HG03378 (cell line): ENCODE measurements around the gene CABP4.
"Not testable (repeated sequence)": the region's sequence is repeated elsewhere in the genome, so short reads cannot be mapped to it uniquely, and the experiment has no call there.

Source experiments
- ATAC-seq: cut with Tn5 transposase; IDR thresholded peaks from one replicate; pipeline ENCODE4 v1.9.1; 2021; ENCODE audit warnings: mild to moderate bottlenecking, moderate library complexity; ENCODE audit not compliant: unreplicated experiment

Gene CABP4

DNA sequence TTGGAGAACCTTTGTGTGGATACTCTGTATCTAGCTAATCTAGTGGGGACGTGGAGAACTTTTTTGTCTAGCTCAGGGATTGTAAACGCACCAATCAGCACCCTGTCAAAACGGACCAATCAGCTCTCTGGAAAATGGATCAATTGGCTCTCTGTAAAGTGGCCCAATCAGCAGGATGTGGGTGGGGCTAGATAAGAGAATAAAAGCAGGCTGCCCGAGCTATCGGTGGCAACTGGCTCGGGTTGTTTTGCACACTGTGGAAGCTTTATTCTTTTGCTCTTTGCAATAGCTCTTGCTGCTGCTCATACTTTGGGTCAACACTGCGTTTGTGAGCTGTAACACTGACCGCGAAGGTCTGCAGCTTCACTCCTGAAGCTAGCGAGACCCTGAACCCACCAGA is 21.5 kb downstream of the CABP4 start:
- ATAC-seq = not testable (repeated sequence)

DNA sequence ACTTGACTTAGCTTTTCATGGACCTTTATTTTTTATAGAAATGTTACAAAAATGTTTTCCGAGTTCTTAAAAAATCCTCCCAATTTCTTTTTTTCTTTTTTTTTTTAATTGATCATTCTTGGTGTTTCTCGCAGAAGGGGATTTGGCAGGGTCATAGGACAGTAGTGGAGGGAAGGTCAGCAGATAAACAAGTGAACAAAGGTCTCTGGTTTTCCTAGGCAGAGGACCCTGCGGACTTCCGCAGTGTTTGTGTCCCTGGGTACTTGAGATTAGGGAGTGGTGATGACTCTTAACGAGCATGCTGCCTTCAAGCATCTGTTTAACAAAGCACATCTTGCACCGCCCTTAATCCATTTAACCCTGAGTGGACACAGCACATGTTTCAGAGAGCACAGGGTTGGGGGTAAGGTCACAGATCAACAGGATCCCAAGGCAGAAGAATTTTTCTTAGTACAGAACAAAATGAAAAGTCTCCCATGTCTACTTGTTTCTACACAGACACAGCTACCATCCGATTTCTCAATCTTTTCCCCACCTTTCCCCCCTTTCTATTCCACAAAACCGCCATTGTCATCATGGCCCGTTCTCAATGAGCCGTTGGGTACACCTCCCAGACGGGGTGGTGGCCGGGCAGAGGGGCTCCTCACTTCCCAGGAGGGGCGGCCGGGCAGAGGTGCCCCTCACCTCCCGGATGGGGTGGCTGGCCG is 22.3 kb downstream of the CABP4 start:
- not testable (repeated sequence) for ATAC-seq

- ATAC-seq = no peak
These were observed 27.2 kb downstream of the CABP4 start for GRCh38 chr11:67482275-67482826.

DNA sequence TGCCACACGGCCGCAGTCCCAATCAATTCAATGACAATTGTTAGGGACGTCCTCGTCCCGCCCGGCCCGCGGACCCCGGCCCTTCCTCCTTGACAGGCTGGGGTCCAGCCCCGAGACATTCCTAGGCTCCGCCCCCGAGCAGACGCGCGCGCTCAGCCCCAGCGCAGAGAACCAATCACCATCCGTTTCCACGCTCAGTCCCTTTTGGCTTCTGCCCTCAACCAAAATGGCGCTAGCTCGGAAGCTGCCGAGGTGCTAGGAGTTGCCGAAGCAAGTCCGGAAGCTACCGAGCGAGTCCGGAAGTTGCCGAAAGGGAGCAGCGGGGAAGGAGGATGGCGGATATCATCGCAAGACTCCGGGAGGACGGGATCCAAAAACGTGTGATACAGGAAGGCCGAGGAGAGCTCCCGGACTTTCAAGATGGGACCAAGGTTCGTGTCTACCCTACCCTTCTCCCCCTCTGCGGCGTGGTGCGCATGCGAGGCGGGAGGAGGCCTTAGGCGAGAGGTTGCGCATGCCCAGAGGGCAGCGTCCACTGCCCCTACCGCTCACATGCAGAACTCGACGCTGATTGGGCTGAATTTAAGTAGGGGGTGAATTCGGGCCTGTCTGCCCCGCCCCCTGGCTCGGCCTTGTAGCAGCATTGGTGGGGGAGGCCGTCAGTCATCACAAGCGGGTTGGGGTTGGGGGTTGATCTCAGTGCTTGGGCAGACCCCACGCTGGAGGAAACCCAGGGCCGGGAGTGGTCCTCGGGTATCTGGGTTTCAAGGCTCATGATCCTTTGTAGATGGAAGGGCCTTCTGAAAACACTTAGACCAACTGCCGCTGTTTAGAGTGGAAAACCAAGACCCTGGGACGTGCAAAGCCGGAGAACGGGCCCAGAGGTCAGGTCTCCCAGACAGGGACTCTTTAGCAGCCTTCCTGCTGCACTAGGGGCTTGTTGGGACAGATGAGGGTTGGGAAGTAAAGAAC is 28.0 kb downstream of the CABP4 start, which contains the start of gene AIP:
AIP (plus strand) TSS at position 200 of the 972 bp plus-strand sequence; CDS start at position 333, 133 bp downstream.
- peak; percentile 53 for ATAC-seq

- ATAC-seq = no peak
These were observed 28.9 kb downstream of the CABP4 start for GRCh38 chr11:67483831-67484665.

GRCh38 chr11:67484847-67485311 is 29.7 kb downstream of the CABP4 start:
- ATAC-seq = no peak

GRCh38 chr11:67485873-67486361 is 30.8 kb downstream of the CABP4 start:
- not testable (repeated sequence) for ATAC-seq

DNA sequence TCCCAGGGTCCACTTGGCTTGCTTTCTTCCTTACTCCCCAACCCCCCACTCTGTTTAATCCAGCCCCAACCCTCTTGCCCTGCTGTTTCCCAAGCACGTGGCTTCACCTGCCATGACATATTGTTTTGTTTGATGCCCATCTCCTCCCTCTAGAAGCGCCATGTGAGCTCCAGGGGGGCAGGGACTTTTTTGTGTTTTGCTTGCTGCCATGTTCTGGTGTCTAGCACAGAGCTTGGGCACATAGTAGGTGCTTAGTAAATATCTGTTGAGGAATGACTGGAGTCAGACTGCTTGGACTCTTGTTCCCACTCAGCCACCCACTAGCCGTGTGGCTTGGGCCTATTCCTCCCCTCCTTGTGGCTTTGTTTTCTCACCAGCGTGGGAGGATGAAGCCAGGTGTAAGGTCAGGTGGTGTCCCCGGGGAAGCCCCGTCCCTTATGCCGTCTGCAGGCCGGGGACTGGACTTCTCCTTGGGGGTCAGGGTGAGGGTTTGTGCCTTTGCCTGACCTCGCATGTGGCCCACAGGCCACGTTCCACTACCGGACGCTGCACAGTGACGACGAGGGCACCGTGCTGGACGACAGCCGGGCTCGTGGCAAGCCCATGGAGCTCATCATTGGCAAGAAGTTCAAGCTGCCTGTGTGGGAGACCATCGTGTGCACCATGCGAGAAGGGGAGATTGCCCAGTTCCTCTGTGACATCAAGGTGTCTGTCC is 31.5 kb downstream of the CABP4 start:
- peak; percentile 23 for ATAC-seq

GRCh38 chr11:67489203-67489884 is 34.2 kb downstream of the CABP4 start:
- ATAC-seq = no peak

DNA sequence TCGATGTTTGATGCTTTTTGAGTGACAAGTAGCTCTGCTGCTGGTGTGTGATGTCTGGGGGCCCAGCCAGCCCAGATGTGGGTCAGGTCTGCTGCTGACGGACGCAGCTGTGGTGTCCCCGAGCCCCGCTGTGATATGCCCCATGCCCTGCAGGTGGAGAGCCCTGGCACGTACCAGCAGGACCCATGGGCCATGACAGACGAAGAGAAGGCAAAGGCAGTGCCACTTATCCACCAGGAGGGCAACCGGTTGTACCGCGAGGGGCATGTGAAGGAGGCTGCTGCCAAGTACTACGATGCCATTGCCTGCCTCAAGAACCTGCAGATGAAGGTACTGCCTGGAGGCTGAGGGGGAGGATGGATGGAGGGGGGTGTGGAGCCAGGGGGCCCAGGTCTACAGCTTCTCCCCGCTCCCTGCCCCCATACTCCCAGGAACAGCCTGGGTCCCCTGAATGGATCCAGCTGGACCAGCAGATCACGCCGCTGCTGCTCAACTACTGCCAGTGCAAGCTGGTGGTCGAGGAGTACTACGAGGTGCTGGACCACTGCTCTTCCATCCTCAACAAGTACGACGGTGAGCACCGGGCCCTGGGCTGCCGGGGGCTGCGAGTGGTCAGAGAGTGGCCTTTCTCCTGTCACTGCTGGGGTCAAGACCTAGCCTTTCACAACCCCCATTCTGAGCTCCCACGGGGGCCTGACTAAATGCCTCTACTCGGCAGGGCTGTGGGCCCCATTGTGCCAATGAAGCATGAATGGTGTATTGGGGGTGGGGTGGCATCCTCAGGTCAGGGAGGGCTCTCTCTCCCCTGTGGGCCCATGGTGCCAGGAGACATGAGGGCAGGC is 35.0 kb downstream of the CABP4 start:
- ATAC-seq = no peak

GRCh38 chr11:67490727-67491065 is 35.5 kb downstream of the CABP4 start:
- no peak for ATAC-seq

DNA sequence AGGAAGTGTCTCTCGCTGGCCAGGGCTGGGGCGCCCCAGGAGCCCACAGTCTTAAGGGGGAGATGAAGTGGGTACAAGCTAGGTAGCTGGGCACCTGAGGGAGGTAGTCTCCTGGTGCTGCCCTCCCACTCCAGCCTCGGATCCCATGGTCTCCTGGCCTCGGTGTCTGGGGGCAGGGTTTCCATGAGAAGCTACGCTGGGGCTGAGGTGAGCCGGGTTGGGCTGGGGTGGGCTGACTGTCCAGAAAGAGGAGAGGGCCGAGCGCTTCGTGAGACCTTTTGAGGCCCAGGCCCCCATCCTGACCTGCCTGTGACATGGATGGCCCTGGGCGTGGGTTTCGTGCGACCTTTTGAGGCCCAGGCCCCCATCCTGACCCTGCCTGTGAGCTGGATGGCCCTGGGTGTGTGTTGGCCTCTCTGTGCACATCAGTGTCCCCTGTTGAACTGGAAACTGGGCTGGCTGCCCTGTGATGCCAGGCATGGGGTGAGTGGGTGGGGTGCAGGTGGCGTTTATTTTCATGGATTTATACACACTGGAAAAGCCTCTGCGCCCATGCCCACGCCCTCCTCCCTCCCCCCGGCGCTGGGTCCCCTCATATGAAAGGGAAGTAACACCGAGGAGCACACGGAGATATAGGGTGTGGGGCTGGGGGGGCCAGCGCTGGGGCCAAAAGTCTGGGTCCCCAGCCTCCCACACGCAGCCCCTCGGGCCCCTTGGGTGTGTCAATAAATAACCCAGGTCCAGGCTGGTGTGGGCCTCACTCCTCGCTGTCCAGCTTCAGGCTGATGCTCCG is 36.3 kb downstream of the CABP4 start:
- no peak for ATAC-seq

DNA sequence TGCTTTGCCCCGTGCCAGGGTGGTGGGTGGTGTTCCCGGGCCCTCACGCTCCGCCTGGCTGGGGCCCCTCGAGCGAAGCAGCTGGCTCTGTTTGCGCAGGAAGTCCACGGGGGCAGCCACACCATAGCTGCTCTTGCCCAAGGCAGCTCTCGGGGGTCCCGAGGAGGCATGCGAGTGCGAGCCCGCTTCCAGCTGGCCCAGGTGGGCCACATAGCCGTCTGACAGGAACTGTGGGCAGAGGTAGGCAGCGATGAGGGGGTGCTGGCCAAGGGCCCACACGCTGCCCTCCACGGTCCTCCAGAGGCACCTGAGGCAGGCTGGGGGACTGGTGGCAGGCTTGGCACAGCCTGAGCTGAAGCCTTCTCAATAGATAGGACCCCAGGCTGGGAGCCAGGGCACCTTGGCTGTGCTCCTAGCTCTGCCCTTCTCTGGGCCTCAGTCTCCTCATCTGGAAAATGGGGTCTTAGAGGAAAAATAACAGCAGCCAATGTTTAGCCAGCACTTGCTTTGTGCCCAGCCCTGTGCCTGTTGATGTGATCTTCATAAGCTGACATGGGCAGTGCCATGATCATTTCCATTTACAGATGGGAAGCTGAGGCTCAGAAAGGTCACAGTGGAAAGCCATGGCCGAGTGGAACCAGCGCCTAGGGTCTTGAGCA is 37.0 kb downstream of the CABP4 start:
- ATAC-seq = no peak

DNA sequence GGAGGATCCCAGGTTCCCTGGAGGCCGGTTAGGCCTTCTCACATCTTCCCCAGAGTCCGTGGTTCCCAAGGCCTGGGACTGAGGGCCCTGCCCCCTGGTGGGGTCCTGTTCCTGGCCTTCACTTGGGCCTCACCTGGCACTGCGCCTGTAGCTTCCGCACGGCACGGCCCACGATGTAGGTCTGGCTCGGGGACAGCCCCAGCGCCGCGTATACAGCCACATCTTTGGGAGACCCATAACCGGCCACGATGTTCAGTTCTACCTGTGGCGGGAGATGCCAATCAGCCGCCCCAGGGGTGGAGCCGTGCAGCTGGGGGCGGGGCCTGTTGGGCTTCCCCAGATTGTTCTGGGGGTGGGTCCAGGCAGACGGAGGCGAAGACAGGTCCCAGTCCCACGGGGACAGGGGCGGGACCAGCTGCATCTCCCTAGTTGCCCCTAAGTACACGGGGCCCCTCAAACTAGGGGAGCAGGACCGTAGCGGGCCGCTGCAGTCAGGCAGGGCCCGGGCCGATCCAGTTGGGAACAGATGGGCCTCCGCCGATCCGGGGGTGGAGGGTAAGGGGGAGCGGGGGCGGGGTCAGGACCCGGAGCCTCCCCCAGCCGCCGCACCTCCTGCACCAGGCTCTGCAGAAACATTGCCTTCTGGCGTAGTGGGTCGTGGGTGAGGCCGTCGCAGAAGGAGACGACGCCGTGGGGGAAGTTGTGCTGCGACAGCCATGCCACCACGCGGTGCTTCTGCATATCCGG is 37.8 kb downstream of the CABP4 start:
- ATAC-seq = no peak

- ATAC-seq = no peak
These were observed 38.6 kb downstream of the CABP4 start for GRCh38 chr11:67493548-67494370.
